Endothelial cell of umbilical vein (primary cell): ENCODE data around the gene GALNT2. TPM values are rescaled to one million over a fixed set of nuclear protein-coding genes. Genes with fewer than 3 reads are reported as not detected.

ENCODE experiments used
- BruUV-seq: library from RNA; stranded (reverse); fragments of 400-500 nt; replicated peaks from 2 replicates; lab custom pipeline; 2021; lab: Mats Ljungman, UMichigan
- CTCF ChIA-PET: fragments of 300-600, 350-600 bp; sonication (Branson Sonifier 250); formaldehyde crosslinking; loops from one replicate; lab custom pipeline; 2021; ENCODE audit warnings: antibody characterized with exemption, inconsistent platforms; lab: Charles Lee
- POLR2A ChIA-PET: fragments of 300-600, 350-600 bp; sonication (Branson Sonifier 250); formaldehyde crosslinking; loops from one replicate; lab custom pipeline; 2021; ENCODE audit warnings: antibody characterized with exemption, inconsistent platforms; lab: Charles Lee
- DNase-seq: peaks from one replicate; pipeline ENCODE4 v3.0.0-alpha.2; 2011; ENCODE audit warnings: low read depth, low spot score
- FAIRE-seq: peaks from 2 replicates; lab custom pipeline; 2011; peaks lifted over from hg19 to GRCh38; lab: Jason Lieb, UNC
- H2AFZ ChIP-seq: 2 replicates; pipeline ENCODE4 v1.6.0; 2012; ENCODE audit warnings: low read depth, low read length, control low read depth, inconsistent platforms
- H3K27ac ChIP-seq: 2 replicates; pipeline ENCODE4 v1.5.1; 2011; ENCODE audit warnings: low read depth, mild to moderate bottlenecking, control low read depth, low read length, moderate library complexity; ENCODE audit not compliant: insufficient read depth
- H3K27me3 ChIP-seq, 2 experiments: 2 replicates each; pipeline versions ENCODE4 v1.6.0 to v1.6.1; 2011; ENCODE audit warnings: low read length in 2 of 2, mixed read lengths in 1 of 2; ENCODE audit not compliant: control insufficient read depth in 2 of 2, insufficient read depth in 2 of 2
- H3K36me3 ChIP-seq, 2 experiments: 2 replicates in 1 of 2; 3 replicates in 1 of 2; pipeline ENCODE4 v1.5.1; 2011; ENCODE audit warnings: low read length in 2 of 2, mild to moderate bottlenecking in 1 of 2, moderate library complexity in 1 of 2; ENCODE audit not compliant: control insufficient read depth in 2 of 2, insufficient read depth in 2 of 2; ENCODE audit errors: extremely low read depth in 1 of 2
- H3K4me1 ChIP-seq: 3 replicates; pipeline ENCODE4 v1.5.1; 2011; ENCODE audit warnings: mild to moderate bottlenecking, low read length; ENCODE audit not compliant: control insufficient read depth, insufficient read depth; ENCODE audit errors: extremely low read depth
- H3K4me2 ChIP-seq: 2 replicates; pipeline ENCODE4 v1.6.1; 2011; ENCODE audit warnings: low read length, control low read depth, mixed read lengths; ENCODE audit not compliant: insufficient read depth
- H3K4me3 ChIP-seq, 3 experiments: fragments of 200-600 bp in 1 of 3; sonication (generic), shearing (Covaris generic) in 1 of 3; replicated peaks in 1 of 3; 2 replicates each; pipeline ENCODE4 v1.5.1; 2011 to 2016; ENCODE audit warnings: control low read depth in 3 of 3, low read length in 3 of 3, mild to moderate bottlenecking in 2 of 3, inconsistent platforms in 1 of 3, low read depth in 1 of 3, moderate library complexity in 1 of 3; ENCODE audit not compliant: insufficient read depth in 1 of 3
- H3K79me2 ChIP-seq: 2 replicates; pipeline ENCODE4 v1.6.0; 2012; ENCODE audit warnings: low read length, inconsistent platforms; ENCODE audit not compliant: control insufficient read depth, insufficient read depth
- H3K9ac ChIP-seq: replicated peaks from 2 replicates; pipeline ENCODE3; 2011; ENCODE audit warnings: low read length, control low read depth; ENCODE audit not compliant: insufficient read depth; ENCODE audit errors: extremely low read depth
- H3K9me1 ChIP-seq: replicated peaks from 3 replicates; pipeline ENCODE4 v1.6.0; 2011; ENCODE audit warnings: mild to moderate bottlenecking, low read length; ENCODE audit not compliant: control insufficient read depth, insufficient read depth; ENCODE audit errors: extremely low read depth
- H3K9me3 ChIP-seq: replicated peaks from 2 replicates; pipeline ENCODE4 v1.5.1; 2012; ENCODE audit warnings: low read length, inconsistent platforms; ENCODE audit not compliant: control insufficient read depth, insufficient read depth
- H4K20me1 ChIP-seq: replicated peaks from 2 replicates; pipeline ENCODE3; 2011; ENCODE audit warnings: mild to moderate bottlenecking, low read length; ENCODE audit not compliant: control insufficient read depth, insufficient read depth; ENCODE audit errors: extremely low read depth
- EZH2 ChIP-seq: IDR thresholded peaks from 2 replicates; pipeline ENCODE4 v1.6.1; 2012; ENCODE audit warnings: borderline replicate concordance, low read depth, mild to moderate bottlenecking, moderate library complexity, low read length, inconsistent platforms; ENCODE audit not compliant: severe bottlenecking
- FOS ChIP-seq: IDR thresholded peaks from 2 replicates; pipeline ENCODE4 v1.6.1; 2011; ENCODE audit warnings: mild to moderate bottlenecking, low read length, moderate library complexity, borderline replicate concordance; ENCODE audit not compliant: insufficient read depth
- GATA2 ChIP-seq: IDR thresholded peaks from 2 replicates; pipeline ENCODE4 v1.7.0; 2011; ENCODE audit warnings: low read depth, mild to moderate bottlenecking, moderate library complexity, mixed read lengths, low read length; ENCODE audit not compliant: insufficient read length, insufficient read depth
- JUN ChIP-seq: IDR thresholded peaks from 2 replicates; pipeline ENCODE4 v1.6.1; 2011; ENCODE audit warnings: borderline replicate concordance, low read depth; ENCODE audit not compliant: insufficient read length, insufficient read depth
- MYC ChIP-seq: IDR thresholded peaks from one replicate; pipeline ENCODE4 v1.6.1; 2011; ENCODE audit warnings: mild to moderate bottlenecking, low read depth, low read length
- POLR2A ChIP-seq: IDR thresholded peaks from 2 replicates; pipeline ENCODE4 v1.6.1; 2012; ENCODE audit warnings: low read depth, mild to moderate bottlenecking, control low read depth, low read length
- POLR2AphosphoS5 ChIP-seq: IDR thresholded peaks from 2 replicates; pipeline ENCODE4 v1.6.1; 2012; ENCODE audit warnings: low read depth, mild to moderate bottlenecking, control low read depth, low read length, moderate library complexity; ENCODE audit not compliant: insufficient read depth
- dilution Hi-C: fragments of 300-500 bp; cut with MboI; formaldehyde crosslinking; loops from one replicate; pipeline ENCODE4 v1.15.0; 2019; ENCODE audit warnings: low sequenced_read_pairs; ENCODE audit not compliant: extremely low pct_ligation_motif_present
- intact Hi-C: fragments of 100-400 bp; cut with micrococcal nuclease; formaldehyde crosslinking; loops from one replicate; pipeline ENCODE4 v1.10.0; 2022
- polyA plus RNA-seq, 4 experiments: library from polyadenylated mRNA; depleted of rRNA in 3 of 4; stranded (reverse) in 3 of 4; unstranded in 1 of 4; fragments of >200 nt; gene quantifications; 2 replicates each; pipeline versions ENCODE4 v1.2.1 to v1.2.3, GENCODE V29; 2011 to 2012; ENCODE audit warnings: missing spikeins in 1 of 4
- total RNA-seq: library from RNA; stranded (reverse); gene quantifications from 2 replicates; pipeline ENCODE4 v1.2.3, GENCODE V29; 2021
- TF ChIP-seq, protein P1 (sequence below), 2 donors: IDR thresholded peaks; 1 replicate in 1 of 2; 2 replicates in 1 of 2; pipeline ENCODE4 v1.5.1; 2011; ENCODE audit warnings: low read length in 2 of 2, mild to moderate bottlenecking in 2 of 2, moderate library complexity in 2 of 2, control low read depth in 1 of 2, inconsistent platforms in 1 of 2, low read depth in 1 of 2; ENCODE audit not compliant: insufficient read depth in 1 of 2; ENCODE audit errors: extremely low read depth in 1 of 2
- TF ChIP-seq, protein P2 (sequence below): IDR thresholded peaks from 2 replicates; pipeline ENCODE4 v1.6.1; 2011; ENCODE audit not compliant: insufficient read depth, insufficient read length

The GALNT2 gene
- total and polyA plus RNA-seq, 2 donors (not counting 3 experiments of a cell fraction or from before 2014, with no cell fraction given), result 56.3 to 77.5 TPM

DNA sequence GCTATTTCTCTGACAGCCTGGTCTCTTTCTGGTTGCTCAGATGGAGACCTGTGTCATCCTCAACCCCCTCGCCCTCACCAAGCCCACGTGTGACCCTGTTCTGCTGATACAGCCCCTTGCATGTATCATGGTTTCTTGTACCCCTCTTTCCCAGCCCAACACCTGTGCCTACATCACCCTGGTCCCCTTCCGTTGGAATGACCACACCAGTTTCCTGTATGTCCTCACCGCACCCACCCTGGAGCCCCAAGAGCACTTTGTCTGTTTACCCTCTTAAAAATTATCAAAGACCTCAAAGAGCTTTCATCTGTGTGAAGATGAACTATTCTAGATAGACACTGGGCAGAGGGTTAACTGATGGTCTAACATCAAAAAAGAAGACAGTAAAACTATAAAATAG lies 179.5 kb downstream of the GALNT2 start:
- Histone ChIP-seq H3K4me1 (no peaks in the 10 kb centered on the region), H3K79me2 (no peaks in the 10 kb centered on the region), H4K20me1 (no peaks in the 10 kb centered on the region), H3K4me2 (no peak overlapping the region), H3K9ac (no peak overlapping the region), H3K27ac (no peak overlapping the region), H2AFZ (no peak overlapping the region), H3K9me3 (no peaks in the 10 kb centered on the region), H3K27me3 (no peaks in the 10 kb centered on the region), H3K36me3 (peaks cover 0 to 13% of the 10 kb centered on the region in 2 experiments), H3K4me3 (no peak overlapping the region), H3K9me1 (no peaks in the 10 kb centered on the region)
- DNase-seq (no peak), FAIRE-seq (no peak)
- TF ChIP-seq, protein P1, sequence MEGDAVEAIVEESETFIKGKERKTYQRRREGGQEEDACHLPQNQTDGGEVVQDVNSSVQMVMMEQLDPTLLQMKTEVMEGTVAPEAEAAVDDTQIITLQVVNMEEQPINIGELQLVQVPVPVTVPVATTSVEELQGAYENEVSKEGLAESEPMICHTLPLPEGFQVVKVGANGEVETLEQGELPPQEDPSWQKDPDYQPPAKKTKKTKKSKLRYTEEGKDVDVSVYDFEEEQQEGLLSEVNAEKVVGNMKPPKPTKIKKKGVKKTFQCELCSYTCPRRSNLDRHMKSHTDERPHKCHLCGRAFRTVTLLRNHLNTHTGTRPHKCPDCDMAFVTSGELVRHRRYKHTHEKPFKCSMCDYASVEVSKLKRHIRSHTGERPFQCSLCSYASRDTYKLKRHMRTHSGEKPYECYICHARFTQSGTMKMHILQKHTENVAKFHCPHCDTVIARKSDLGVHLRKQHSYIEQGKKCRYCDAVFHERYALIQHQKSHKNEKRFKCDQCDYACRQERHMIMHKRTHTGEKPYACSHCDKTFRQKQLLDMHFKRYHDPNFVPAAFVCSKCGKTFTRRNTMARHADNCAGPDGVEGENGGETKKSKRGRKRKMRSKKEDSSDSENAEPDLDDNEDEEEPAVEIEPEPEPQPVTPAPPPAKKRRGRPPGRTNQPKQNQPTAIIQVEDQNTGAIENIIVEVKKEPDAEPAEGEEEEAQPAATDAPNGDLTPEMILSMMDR (IDR thresholded peaks at IDR 0.05; ENCODE audit: extremely low read depth in 1 of 2, insufficient read depth in 1 of 2, low read depth in 1 of 2, low read length in 2 of 2), result no peak
- no peak for TF ChIP-seq EZH2
- no peak for TF ChIP-seq MYC
- no peak for TF ChIP-seq POLR2A
- POLR2A ChIA-PET, result no interaction called here
- CTCF ChIA-PET, result interaction anchor here (1.0 kb wide), 1 partner anchor 10 kb away, joined by 3 read pairs; no protein-coding TSS in a partner anchor
- dilution Hi-C loops (no loop called here), intact Hi-C loops (no loop called here)
- BruUV-seq, result no TSS peak

DNA sequence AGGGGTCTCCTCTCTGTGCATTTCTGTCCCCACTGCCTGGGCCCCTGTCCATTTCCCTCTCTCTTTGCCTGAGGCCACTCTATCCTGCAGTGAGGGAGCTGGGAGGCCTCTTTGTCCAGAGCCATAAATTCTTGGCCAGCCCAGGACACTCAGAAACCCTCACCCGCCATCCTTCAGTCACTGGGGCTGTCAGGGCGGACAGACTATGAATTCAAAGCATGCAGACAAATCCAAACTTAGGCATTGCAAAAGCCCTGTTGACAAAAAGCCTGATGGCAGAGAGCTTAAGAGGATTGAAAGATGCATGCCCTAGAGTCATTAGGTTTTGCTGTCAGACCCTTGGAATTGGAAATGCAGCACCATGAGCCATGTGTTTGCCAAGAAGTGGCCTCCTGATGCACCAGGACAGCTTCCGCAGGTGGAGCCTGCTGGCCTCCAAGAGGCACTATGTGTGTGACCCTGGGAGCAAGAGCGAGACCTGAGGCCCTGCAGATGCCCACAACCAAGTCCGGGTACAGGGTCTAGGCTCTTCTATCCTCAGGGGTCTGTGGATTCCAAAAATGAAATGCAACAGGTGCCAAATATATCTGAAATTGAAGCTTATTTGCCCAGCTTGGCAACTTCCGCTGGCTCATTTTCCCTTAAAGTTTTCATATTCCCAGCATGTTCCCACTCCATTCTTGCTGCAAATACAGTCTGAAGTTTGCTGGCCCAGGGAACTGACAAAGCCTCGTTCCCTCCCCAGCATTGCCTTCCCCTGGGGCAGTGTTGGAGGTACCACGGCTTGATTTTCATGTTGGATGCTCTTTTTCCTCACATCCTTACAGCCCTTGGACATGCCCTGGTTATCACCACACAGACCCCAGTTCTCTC lies 181.2 kb downstream of the GALNT2 start:
- dilution Hi-C loops (no loop called here), intact Hi-C loops (no loop called here)
- no peak overlapping the region for H2AFZ ChIP-seq
- no TSS peak for BruUV-seq
- H3K4me3 ChIP-seq, result no peak overlapping the region
- peaks cover 0 to 13% of the 10 kb centered on the region in 2 experiments for H3K36me3 ChIP-seq
- ChIA-PET POLR2A (no interaction called here), CTCF (no interaction called here)
- DNase-seq, result no peak
- FAIRE-seq, result no peak
- no peak overlapping the region for H3K4me2 ChIP-seq
- no peak for TF ChIP-seq POLR2A
- no peak for TF ChIP-seq GATA2
- no peak for TF ChIP-seq POLR2AphosphoS5
- TF ChIP-seq, protein P2, sequence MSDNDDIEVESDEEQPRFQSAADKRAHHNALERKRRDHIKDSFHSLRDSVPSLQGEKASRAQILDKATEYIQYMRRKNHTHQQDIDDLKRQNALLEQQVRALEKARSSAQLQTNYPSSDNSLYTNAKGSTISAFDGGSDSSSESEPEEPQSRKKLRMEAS, result no peak
- no peak for TF ChIP-seq MYC
- TF ChIP-seq EZH2, result no peak
- no peak for TF ChIP-seq JUN
- no peak for TF ChIP-seq FOS
- TF ChIP-seq, protein P1 (IDR thresholded peaks at IDR 0.05; ENCODE audit: extremely low read depth in 1 of 2, insufficient read depth in 1 of 2, low read depth in 1 of 2, low read length in 2 of 2), result no peak
- H3K9me1 ChIP-seq, result no peaks in the 10 kb centered on the region
- no peaks in the 10 kb centered on the region for H3K9me3 ChIP-seq
- no peaks in the 10 kb centered on the region for H3K79me2 ChIP-seq
- no peaks in the 10 kb centered on the region for H4K20me1 ChIP-seq
- no peak overlapping the region for H3K9ac ChIP-seq
- H3K4me1 ChIP-seq, result no peaks in the 10 kb centered on the region
- no peaks in the 10 kb centered on the region for H3K27me3 ChIP-seq
- H3K27ac ChIP-seq, result no peak overlapping the region
